Measurements from ENCODE around the gene FBXO36.
"Not testable (repeated sequence)": the region's sequence is repeated elsewhere in the genome, so short reads cannot be mapped to it uniquely, and the experiment has no call there.

The FBXO36 gene

DNA sequence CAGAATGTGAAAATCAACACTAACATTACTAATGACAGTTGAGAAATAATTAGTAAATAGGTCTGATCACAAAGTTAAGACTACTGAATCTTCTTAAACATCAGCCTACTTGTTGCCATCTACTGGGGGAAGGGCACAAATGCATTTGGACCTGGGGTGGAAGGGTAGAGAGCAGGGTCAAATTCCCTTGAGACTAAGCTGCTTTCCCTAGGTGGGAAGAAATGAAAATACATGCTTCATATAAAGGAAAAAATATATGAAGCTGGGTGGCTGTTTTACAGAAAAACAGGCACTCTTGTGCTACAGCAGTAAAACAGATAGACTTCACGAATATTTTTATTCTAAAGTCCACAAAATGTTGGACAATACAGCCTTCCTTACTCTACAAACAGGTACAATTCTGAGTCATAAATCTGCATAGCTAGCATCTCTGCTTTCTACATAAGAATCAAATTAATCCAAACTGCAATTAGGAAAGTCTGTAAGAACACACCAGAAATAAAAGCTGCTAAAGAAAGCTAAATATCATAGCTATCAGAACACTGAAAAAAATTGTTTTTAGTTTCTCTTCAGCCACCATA lies 11.4 kb upstream of the FBXO36 start:
- DNase-seq (ENCODE audit: low read depth in 2 of 2): no peak

DNA sequence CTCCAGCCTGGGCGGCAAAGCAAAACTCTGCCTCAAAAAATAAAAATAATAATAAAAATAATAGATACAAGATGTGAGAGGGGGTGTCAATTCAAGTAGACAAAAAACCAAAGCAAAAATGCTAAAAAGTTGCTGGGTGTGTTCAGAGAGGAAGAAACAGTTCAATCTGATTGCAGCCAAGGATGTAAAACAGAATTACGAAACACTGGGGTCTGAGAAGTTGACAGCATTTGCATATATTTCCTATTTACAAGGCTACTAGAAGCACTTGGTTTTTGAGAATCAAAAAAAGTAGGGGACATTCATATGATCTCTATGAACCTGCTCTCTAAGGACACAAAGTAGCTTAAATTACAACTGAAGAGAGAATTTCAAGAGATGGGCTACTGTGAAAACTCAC lies 8.1 kb upstream of the FBXO36 start:
- DNase-seq (ENCODE audit: low read depth in 2 of 2): no peak

DNA sequence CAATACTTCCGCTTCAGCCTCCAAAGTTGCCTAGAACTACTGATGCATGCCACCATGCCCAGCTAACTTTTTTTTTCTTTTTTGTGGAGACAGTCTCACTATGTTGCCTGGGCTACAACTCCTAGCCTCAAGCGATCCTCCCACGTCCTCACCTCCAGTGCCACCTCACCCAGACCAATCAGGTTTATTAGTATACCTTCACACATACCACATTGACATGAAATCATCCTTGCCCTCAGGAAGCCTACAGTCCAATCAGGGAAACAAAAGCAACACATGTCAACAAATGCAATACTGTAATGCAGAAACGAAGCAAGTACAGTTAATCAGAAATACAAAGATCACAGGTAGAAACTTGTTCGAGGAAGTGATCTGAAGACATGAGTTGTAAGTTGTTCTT lies 4.5 kb upstream of the FBXO36 start:
- no peak for DNase-seq (ENCODE audit: low read depth in 2 of 2)

DNA sequence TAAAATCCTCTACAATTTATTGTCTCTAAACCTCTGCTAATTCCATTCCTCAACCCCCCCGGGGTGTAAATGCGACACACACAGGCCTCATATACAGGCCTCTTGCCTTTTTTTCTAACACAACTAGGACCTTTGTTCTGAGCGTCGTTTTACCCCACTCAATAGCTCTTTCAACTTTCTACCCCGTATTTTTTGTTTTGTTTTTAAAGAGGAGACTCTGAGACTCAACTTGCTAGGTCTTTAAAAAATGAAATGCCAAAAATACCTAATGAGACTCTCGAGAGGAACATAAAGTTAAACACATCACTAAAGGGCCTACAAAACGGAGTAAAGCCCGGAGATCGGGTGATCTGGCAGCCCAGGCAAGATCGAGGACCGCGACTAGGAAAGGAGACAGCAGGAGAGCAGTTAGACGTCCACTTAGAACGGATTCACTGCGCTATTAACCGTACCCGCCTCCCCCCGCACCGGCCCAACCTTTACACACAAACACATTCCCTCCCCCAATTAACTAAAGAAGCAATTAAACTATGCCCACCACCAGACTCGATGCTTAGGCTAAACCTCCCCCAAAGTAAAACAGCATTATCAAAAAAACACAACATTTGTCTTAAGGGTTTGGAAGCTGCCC lies 2.2 kb upstream of the FBXO36 start:
- peak in 1 of 2 experiments; percentile 2 for DNase-seq (ENCODE audit: low read depth in 2 of 2)

DNA sequence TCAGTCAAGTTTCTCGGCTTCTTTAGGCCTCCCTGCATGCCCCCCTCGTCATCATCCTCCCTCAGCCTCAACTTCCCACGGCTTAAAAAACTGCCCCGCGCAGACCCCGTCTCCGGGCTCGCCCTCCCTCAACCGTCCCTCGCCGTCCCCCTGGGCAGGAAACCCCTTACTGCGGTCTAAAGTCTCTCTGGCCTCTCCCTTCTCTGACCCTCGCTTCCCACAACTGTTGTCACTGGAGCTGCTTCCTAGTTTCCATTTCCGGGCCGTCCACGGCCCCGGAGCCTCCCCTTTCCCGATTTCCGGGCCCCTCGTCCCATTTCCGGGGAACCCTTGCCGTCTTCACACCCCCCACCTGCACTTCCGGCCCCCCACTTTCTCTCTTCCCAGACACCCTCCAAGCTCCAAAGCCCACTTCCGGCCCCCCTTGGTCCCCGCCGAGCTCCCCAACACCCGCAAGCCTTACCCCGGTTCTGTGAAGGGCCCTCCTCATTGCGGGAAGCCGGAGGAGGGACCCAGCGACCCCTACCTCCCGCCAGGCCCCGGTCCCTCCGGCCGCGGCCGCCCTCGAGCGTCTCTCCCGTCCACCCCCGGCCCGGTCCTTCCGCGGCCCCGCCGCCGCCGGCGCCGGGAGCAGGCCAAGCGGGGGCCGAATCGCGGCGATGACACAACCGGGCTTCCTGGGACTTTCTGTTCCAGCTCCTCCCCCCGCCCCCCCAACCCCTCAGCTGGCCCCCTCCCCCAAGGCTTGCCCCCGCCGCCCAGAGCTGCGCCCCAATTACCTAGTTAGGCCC lies 1.0 kb upstream of the FBXO36 start:
- DNase-seq (ENCODE audit: low read depth in 2 of 2): peak; percentile 48 to 52

DNA sequence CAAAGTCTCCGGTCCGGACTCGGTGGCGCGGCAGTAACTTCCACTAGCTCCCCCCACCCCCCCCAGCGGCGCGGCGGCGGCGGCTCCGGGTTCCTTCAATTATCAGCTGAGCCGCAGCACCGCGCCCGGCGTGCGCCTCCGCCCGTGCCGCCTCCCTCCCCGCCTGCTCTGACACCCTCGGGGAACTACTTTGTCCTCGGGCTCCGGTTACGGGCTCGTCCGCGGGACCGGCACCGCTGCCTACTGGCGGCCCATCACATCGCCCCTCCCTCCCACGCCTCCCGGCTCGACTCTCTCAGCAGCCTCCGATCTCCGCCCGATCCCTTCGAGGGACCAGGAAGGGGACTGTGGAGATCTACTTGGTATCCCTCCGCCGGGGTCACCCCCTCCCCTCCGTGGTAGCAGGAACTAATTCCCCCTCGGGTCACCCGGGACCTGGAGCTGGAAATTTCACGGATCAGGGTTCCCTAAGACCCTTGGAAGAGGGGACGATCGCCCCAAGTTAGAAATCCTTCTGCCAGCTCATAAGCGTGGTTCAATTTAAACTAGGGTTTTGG lies 333 bp upstream of the FBXO36 start, which contains the start of gene TRIP12:
Gene TRIP12 (minus strand): TSS at position 118 of the 557 bp plus-strand sequence. CDS start 41,930 bp downstream, outside the sequence.
- DNase-seq (ENCODE audit: low read depth in 2 of 2): peak; percentile 77 to 79

DNA sequence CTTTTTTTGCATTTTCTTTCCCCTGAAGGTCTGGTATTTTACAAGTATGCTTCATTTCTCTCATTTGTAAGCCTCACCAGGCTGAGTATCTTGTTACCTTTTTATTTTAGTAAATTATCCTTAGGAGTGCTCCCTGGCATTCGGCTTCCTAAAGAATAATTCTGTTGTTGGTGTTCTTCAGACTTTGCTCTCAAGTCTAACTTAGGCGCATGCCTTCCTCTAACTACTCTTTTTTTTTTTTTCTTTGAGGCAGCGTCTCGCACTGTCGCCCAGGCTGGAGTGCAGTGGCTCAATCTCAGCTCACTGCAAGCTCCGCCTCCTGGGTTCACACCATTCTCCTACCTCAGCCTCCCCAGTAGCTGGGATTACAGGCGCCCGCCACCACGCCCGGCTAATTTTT lies 2.2 kb downstream of the FBXO36 start:
- not testable (repeated sequence) for DNase-seq (ENCODE audit: low read depth in 2 of 2)

DNA sequence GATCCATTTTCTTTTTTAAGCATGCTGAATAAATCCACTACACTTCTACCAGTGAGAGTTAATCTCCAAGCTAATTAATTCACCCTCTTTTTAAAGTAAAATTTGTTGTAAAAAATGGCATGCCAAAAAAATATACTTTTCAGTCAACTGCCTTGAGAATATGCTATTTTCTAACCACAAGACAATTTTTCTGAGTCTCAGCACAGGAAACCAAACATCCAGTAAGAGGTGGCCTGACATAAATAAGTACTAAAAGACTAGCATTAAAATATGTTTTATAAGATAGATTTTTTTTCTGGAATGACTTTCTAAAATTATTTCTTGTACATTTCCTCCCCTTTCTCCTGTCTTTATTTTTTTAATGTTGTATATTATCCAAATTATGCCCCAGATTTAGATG lies 2.9 kb downstream of the FBXO36 start:
- DNase-seq (ENCODE audit: low read depth in 2 of 2): no peak

DNA sequence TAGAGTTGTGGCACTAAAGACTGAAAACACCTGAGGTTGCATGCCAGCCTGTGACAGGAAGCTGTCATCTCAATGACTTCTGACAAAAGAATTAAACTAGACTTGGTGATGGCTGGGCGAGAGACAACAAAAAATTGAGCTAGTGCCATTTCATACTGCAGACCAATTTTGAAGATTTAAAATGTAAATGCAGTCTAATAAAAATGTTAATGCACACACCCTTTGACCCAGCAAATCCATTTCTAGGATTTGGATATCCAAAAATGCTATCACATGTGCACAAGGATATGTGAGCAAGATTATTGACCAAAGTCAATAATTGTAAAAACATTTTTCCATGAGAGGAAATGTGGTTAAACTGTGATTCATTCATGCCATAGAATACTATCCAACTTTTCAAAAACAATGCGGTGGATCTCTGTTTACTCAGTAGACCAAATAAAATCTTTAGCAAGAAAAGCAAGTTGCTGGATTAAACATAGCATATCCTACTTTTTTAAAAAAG lies 5.6 kb downstream of the FBXO36 start:
- DNase-seq (ENCODE audit: low read depth in 2 of 2): no peak

DNA sequence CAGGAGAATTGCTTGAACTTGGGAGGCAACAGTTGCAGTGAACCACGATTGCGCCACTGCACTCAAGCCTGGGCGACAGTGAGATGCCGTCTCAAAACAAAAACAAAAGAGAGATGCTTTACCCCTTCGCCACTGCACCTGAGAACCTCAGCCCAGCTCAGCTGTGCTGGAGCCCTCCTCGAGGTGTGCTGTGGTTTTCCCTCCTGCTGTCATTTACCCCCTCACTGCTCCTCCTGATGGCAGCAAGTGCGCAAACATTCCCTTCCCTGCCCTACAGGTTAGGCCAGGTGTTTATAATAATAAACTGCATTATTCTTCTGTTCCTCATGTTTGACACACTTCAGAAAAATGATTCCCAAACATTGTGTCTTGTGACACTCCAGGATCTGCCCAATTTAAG lies 8.4 kb downstream of the FBXO36 start:
- no peak for DNase-seq (ENCODE audit: low read depth in 2 of 2)

DNA sequence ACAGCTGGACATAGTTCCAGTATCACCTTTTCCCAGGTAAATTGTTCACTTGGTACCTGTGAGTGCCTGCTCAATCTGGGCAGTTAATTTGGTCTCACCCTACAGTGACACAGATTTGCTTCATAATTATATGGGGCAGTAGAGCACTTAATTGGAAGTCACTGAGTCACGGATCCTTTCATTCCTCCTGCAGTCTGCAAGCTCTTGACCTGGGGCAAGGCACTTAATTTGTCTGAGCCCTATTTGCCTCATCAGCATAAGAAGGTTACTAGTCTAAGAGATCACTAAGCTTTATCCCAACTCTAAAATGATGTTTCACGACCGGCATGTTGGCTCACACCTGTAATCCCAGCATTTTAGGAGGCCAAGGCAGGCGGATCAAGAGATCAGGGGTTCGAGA lies 8.9 kb downstream of the FBXO36 start:
- DNase-seq (ENCODE audit: low read depth in 2 of 2): no peak

DNA sequence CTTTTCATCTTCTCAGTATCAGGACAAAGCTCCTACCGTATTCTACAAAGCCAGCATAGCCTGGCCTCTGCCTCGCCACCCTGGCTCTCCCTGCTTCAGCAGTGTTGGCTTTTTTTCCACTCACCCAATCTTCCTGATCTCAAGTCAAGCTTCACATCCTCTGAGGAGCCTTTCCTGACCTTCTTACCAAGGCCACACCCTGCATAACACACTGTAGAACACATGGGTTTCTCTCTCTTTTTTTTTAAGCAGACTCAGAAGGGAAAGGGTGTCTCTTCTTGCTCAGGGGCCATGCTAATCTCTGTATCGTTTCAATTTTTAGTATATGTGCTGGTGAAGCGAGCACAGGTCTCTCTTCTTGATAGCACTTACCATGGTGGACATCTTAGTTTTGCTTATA lies 15.2 kb downstream of the FBXO36 start:
- DNase-seq (ENCODE audit: low read depth in 2 of 2): no peak

DNA sequence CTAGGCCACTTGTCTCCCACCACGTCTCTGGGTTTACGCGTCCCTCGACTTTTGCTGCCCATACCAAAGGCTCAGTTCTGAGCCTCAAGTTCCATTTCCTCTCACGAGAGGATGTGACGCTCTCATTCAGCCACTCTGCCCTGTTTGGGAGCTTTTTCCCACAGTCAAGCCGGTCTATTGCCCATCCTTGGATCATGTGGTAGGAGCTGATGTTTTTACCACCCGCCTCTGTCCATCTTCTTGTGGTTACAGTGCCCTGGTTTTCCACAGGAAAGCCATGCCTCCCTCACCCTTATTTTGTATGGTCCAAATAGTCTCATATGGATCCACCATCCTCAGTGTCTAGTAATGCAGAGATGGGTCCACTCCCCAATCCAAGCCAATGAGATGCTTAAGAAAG lies 20.4 kb downstream of the FBXO36 start:
- no peak for DNase-seq (ENCODE audit: low read depth in 2 of 2)

DNA sequence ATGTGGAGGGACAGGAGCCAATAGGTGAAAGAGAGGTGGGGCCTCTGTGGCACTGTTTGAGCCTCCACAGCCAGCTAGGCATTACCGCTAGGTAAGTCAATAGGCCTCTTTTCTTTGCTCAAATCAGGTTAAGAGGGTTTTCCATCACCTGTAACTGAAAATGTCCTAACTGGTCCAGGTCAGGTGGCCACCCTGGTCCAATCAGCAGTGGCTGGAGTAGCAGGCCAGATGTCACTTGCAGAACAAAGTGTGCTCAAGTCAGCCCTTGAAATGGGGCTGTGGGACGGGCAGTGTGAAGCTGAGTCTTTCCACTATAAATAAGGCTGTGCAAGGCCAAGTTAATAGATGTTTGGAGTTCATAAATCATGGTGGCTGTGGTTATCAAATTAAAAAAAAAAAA lies 20.9 kb downstream of the FBXO36 start:
- no peak for DNase-seq (ENCODE audit: low read depth in 2 of 2)

DNA sequence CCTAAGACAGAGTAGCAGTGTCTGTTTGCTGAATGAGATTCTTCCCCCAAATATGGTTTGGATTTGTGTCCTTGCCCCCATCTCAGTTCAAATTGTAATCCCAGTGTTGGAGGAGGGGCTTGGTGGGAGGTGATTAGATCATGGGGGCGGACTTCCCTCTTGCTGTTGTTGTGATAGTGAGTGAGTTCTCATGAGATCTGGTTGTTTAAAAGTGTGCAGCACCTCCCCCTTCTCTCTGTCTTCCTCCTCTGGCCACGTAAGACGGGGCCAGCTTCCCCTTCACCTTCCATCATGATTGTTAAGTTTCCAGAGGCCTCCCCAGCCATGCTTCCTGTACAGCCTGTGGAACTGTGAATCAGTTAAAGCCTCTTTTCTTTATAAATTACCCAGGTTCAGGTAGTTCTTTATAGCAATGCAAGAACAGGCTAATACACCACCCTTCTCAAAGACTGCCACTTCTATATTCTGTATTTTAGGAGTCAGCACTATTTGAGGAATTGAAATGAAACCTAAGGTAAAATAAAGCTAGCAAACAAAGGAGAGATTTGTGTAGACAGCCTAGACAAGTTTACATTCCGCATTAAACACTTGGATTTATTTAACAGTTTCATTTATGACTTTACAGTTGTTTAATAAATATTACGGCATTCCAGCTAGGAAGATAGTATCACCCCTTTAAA lies 21.6 kb downstream of the FBXO36 start:
- DNase-seq (ENCODE audit: low read depth in 2 of 2): no peak

DNA sequence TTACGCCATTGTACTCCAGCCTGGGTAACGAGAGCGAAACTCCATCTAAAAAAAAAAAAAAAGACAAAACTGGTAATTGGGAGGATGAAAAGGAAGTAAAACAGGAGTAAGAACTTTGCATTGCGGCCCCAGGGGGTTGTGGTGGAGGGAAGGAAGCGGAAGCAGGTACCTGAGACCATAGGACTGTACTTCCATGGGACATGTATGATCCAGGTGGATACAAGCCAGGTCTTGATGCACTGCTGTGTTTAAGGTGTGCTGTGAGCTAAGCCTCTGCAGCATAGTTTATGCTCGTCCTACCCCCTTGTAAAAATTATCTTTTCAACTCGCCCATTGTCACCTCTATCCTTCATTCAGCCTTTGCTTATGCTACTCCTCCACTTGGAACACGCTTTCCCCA lies 23.7 kb downstream of the FBXO36 start:
- no peak for DNase-seq (ENCODE audit: low read depth in 2 of 2)

DNA sequence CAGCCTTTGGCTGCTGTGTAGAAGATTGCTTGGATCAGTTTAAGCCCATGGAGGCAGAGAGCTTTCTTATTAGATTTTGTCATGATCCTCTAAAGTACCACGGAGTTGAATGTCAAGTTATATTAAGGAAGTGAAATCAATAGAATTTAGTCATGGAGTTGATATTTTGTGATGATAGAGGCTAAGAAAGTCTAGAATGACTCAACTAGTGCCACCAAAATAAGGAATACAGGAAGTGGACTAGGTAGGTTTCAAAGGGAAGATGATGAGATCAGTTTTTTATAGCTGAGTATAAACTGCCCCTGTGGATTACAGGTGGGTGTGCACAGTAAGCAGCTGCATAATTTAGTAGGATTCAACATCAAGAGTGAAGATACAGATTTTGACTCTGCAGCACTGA lies 25.2 kb downstream of the FBXO36 start:
- no peak for DNase-seq (ENCODE audit: low read depth in 2 of 2)

DNA sequence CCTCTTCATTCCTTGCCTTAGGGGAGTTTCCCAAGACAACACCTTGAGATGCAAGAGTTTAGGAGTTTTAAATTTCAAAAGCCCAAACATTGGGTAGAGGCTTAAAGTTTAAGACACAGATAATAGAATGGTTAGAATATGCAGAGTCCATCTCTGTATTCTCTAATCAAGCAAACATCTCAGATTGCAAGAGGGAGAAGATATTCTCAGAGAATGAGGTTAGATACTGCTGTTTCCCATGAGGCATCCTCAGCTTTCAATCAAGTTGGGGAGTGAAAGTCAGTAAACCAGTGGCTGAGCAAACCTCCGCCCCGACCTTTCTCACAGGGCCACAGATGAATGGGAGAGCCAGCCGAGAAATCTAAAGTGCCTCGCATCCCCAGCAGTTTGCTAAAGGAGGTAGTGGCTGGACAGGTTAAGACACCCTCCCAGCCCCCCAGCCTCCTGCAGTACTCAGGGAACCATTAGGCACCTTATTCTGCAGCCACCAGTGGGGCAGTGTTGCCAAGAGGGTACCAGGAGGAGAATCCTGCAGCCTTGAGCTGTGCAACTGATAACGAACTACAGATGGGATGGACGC lies 30.0 kb downstream of the FBXO36 start:
- DNase-seq (ENCODE audit: low read depth in 2 of 2): no peak

DNA sequence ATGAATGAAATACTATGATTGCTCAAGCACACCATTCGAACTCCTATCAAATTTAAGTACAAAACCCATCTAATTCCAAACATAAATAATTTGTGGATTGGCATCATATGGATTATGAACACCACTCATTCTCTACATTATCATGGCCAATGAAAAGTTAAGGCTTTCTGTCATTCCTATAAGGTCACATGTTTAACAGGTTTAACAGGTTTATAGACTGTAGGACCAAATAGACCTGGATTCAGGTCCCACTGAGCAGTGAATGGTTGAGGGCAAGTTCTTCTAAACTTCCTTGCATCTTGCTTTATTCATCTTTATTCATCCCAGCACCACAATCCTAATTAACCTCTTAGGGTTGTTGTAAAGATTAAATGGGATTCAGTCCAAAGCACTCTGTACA lies 33.4 kb downstream of the FBXO36 start:
- DNase-seq (ENCODE audit: low read depth in 2 of 2): no peak

DNA sequence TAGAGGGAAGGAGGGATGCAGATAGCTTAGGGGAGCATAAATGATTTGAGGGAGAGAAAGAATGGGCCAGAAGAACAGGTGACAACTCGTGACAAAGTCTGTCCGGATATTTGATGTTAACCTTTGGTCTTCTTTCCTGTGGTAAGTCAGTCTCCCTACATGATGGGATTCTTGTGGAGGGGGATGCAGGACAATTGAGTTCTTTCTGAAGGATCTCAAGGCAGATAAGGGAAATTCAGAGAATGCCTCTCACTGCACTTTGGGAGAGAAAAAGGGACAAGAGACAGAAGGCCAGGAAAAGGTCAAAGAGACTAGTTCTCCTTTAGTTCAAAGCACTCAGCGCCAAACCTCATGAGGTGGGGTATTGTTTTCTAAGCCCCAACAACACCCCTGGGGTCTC lies 34.2 kb downstream of the FBXO36 start:
- no peak for DNase-seq (ENCODE audit: low read depth in 2 of 2)

DNA sequence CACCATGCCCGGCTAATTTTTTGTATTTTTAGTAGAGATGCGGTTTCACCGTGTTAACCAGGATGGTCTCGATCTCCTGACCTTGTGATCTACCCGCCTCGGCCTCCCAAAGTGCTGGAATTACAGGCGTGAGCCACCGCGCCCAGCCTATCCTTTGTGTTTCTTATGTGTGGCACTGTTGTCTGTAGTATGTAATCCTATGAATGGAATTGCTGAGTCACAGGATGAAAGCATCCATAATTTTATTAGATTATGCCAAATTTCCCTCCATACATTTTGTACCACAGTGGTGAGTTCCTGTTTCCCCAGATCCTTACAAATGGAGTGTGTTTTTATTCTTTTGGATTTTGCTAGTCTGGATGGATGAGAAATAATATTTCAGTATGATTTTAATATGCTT lies 41.3 kb downstream of the FBXO36 start:
- not testable (repeated sequence) for DNase-seq (ENCODE audit: low read depth in 2 of 2)

DNA sequence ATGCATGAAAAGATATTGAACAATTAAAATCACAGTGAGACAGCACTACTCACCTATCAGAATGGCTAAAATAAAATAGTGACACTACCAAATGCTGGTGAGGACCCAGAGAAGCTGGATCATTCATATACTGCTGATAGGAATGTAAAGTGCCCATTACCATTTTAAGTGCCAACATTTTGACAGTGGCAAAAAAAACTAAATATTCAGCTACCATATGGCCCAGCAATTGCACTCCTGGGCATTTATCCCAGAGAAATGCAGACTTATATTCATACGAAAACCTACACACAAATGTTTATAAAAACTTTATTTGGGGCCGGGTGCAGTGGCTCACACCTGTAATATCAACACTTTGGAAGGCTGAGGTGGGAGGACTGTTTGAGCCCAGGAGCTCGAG lies 47.6 kb downstream of the FBXO36 start:
- DNase-seq (ENCODE audit: low read depth in 2 of 2): no peak
